ENCODE results near the gene EID2B.

DNA sequence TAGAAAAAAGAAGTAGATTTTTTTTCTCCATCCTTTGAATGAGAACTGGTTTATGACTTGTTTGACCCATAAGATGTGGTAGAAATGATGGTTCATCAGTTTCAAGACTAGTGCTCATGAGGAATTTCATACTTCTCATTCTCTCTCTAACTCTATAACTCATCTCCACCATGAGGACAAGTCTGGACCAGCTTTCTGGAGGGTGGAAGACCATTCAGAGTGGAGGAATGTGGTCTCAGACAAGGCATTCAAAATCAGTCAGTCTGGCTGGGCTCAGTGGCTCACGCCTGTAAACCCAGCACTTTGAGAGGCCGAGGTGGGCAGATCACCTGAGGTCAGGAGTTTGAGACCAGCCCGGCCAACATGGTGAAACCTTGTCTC, 10.8 kb upstream of the EID2B start:
- TF ChIP-seq CTCF (IDR thresholded peaks at IDR 0.05; ENCODE audit: low read length) = no peak
- no peak for TF ChIP-seq EZH2 (IDR thresholded peaks at IDR 0.05; ENCODE audit: borderline replicate concordance, low read length)
